Adrenal gland (tissue), 12 donors: ENCODE measurements around the gene FARP1. TPM values are rescaled to one million over a fixed set of nuclear protein-coding genes. Genes with fewer than 3 reads are reported as not detected.

Experiments
- DNase-seq, 7 donors: peaks; one replicate each; pipeline ENCODE4 v3.0.0-alpha.2; 2019 to 2020
- H3K27ac ChIP-seq, 5 donors: fragments of 200-600 bp; sonication (generic) in 4 of 5; 1 replicate in 3 of 5; 2 replicates in 2 of 5; pipeline versions ENCODE4 v1.5.1 to v1.8.0; 2016 to 2020; ENCODE audit warnings: mild to moderate bottlenecking in 1 of 5
- H3K27me3 ChIP-seq: fragments of 200-600 bp; 2 replicates; pipeline ENCODE4 v1.8.0; 2021
- H3K36me3 ChIP-seq, 2 donors: fragments of 200-600 bp; replicated peaks in 1 of 2; 1 replicate in 1 of 2; 2 replicates in 1 of 2; pipeline versions ENCODE4 v1.5.1 to v1.8.0; 2018 to 2022
- H3K4me1 ChIP-seq, 2 donors: fragments of 200-600 bp; replicated peaks in 1 of 2; 1 replicate in 1 of 2; 2 replicates in 1 of 2; pipeline versions ENCODE4 v1.5.1 to v1.8.0; 2018 to 2021
- H3K4me3 ChIP-seq, 4 donors: fragments of 200-600 bp; sonication (generic) in 3 of 4; one replicate each; pipeline ENCODE4 v1.5.1; 2016 to 2018
- H3K9me3 ChIP-seq, 3 donors: fragments of 200-600 bp; sonication (generic) in 1 of 3; replicated peaks in 1 of 3; 1 replicate in 2 of 3; 2 replicates in 1 of 3; pipeline versions ENCODE4 v1.5.1 to v1.8.0; 2016 to 2021
- CTCF ChIP-seq, 6 experiments: fragments of 450-650 bp in 4 of 6; fragments of 200-600 bp in 2 of 6; sonication (generic) in 1 of 6; IDR thresholded peaks; 1 replicate in 5 of 6; 2 replicates in 1 of 6; pipeline versions ENCODE4 v1.5.1 to v1.8.0; 2016 to 2021; ENCODE audit warnings: antibody characterized with exemption in 6 of 6, mild to moderate bottlenecking in 2 of 6, moderate library complexity in 1 of 6
- POLR2A ChIP-seq, 2 donors: fragments of 450-650 bp; IDR thresholded peaks; one replicate each; pipeline ENCODE4 v1.6.1; 2017; ENCODE audit warnings: antibody characterized with exemption in 2 of 2, mild to moderate bottlenecking in 2 of 2, moderate library complexity in 1 of 2
- WGBS, 4 donors: extraction: QIAGEN DNeasy Blood & Tissue Kit in 2 of 4; methylation state at CpG; one replicate each; pipeline versions ENCODE4 v1.1.5 to v1.1.7; 2013 to 2017; 5-methylcytosine and 5-hydroxymethylcytosine counted together
- intact Hi-C, 2 donors: fragments of 100-400 bp; cut with DNase I; formaldehyde crosslinking; loops; one replicate each; pipeline versions ENCODE4 v1.14.1 to v1.15.0; 2022 to 2023
- polyA plus RNA-seq, 3 donors: library from polyadenylated mRNA; stranded (reverse); fragments of 200-250 nt in 2 of 3; fragments of 350-450 nt in 1 of 3; fragmentation: Illumina TruSeq in 1 of 3; extraction: RNeasy Lipid Tissue Mini Kit (QIAGEN cat#74804) in 1 of 3; gene quantifications; one replicate each; pipeline ENCODE4 v1.2.3, GENCODE V29; 2013 to 2014
- total RNA-seq, 9 donors: library from RNA; depleted of rRNA in 4 of 9; stranded (reverse); fragments of >200 nt in 4 of 9; fragments of 120-200 nt in 1 of 9; fragmentation: NEBNext Ultra II Directional in 1 of 9; extraction: Animal tissue kit (Norgen Biotek cat#: 25700) in 1 of 9; gene quantifications; one replicate each; pipeline versions ENCODE4 v1.1.0 to v1.2.4, GENCODE V29; 2013 to 2023
- donor health status: healthy with polysubstance abuse.
- donor health status: Bipolar disorder and iron deficiency.
- donor health status: DM: yes; HTN: yes; CAD: no.
- donor health status: DM: no; HTN: no; CAD: no.
- donor health status: DM: no; HTN: no; CAD: no.
- donor health status: DM: yes; HTN: yes; CAD: no.

FARP1 gene
- total and polyA plus RNA-seq, 12 donors: 27.1 to 304 (median 71.6) TPM

GRCh38 chr13:98338310-98338709 lies 195.4 kb downstream of the FARP1 start:
- H3K4me1 ChIP-seq: no peaks in the 10 kb centered on the region
- no peaks in the 10 kb centered on the region for H3K36me3 ChIP-seq
- DNase-seq: no peak
- no peak overlapping the region for H3K4me3 ChIP-seq
- TF ChIP-seq CTCF (IDR thresholded peaks at IDR 0.05): no peak
- TF ChIP-seq POLR2A (IDR thresholded peaks at IDR 0.05): no peak
- no peaks in the 10 kb centered on the region for H3K27me3 ChIP-seq
- no peaks in the 10 kb centered on the region for H3K9me3 ChIP-seq
- WGBS, 4 donors: 85 to 90% (median 88%) methylated on average over 5 of the region's 5 CpGs
- no peak overlapping the region for H3K27ac ChIP-seq
- intact Hi-C loops: no loop called here

GRCh38 chr13:98339684-98340425 lies 197.0 kb downstream of the FARP1 start:
- Histone ChIP-seq H3K4me3 (no peak overlapping the region), H3K27ac (no peak overlapping the region), H3K4me1 (no peaks in the 10 kb centered on the region), H3K9me3 (no peaks in the 10 kb centered on the region), H3K27me3 (no peaks in the 10 kb centered on the region), H3K36me3 (no peaks in the 10 kb centered on the region)
- intact Hi-C loops: no loop called here
- peak in 2 of 7 donors; percentile 9 to 24 for DNase-seq
- TF ChIP-seq POLR2A (IDR thresholded peaks at IDR 0.05) (no peak), CTCF (IDR thresholded peaks at IDR 0.05) (no peak)
- WGBS, 4 donors: 89 to 97% (median 91%) methylated on average over 8 of the region's 8 CpGs

- no peaks in the 10 kb centered on the region for H3K36me3 ChIP-seq
- 91 to 95% (median 92%) methylated on average over 4 of the region's 4 CpGs for whole genome bisulfite sequencing, 4 donors
- H3K27me3 ChIP-seq: no peaks in the 10 kb centered on the region
- intact Hi-C loops: no loop called here
- H3K9me3 ChIP-seq: no peaks in the 10 kb centered on the region
- H3K4me3 ChIP-seq: no peak overlapping the region
- H3K27ac ChIP-seq: no peak overlapping the region
- no peak for TF ChIP-seq CTCF (IDR thresholded peaks at IDR 0.05)
- no peak for TF ChIP-seq POLR2A (IDR thresholded peaks at IDR 0.05)
- DNase-seq: no peak
- no peaks in the 10 kb centered on the region for H3K4me1 ChIP-seq
These were observed 200.1 kb downstream of the FARP1 start for GRCh38 chr13:98342953-98343352.

- intact Hi-C loops: no loop called here
- WGBS, 4 donors: 83 to 91% (median 90%) methylated on average over 10 of the region's 10 CpGs
- Histone ChIP-seq H3K4me3 (no peak overlapping the region), H3K36me3 (no peaks in the 10 kb centered on the region), H3K4me1 (no peaks in the 10 kb centered on the region), H3K27me3 (no peaks in the 10 kb centered on the region), H3K27ac (no peak overlapping the region), H3K9me3 (no peaks in the 10 kb centered on the region)
- DNase-seq: no peak
- no peak for TF ChIP-seq POLR2A (IDR thresholded peaks at IDR 0.05)
- no peak for TF ChIP-seq CTCF (IDR thresholded peaks at IDR 0.05)
These were observed 200.6 kb downstream of the FARP1 start for GRCh38 chr13:98343461-98343860.
